Thymus (tissue), 11 donors: ENCODE measurements around the gene FCMR. TPM values are rescaled to one million over a fixed set of nuclear protein-coding genes. Genes with fewer than 3 reads are reported as not detected.

Experiments used
- DNase-seq, 9 donors: peaks; one replicate each; pipeline ENCODE4 v3.0.0-alpha.2; 2013; ENCODE audit warnings: low spot score in 9 of 9, low read depth in 6 of 9, missing footprints in 1 of 9
- H3K27ac ChIP-seq, 2 donors: one replicate each; pipeline ENCODE4 v1.5.1; 2013; ENCODE audit warnings: control low read depth in 1 of 2, low read depth in 1 of 2, low read length in 1 of 2, mild to moderate bottlenecking in 1 of 2, moderate library complexity in 1 of 2
- H3K27me3 ChIP-seq, 2 donors: one replicate each; pipeline ENCODE4 v1.5.1; 2013; ENCODE audit warnings: low read length in 1 of 2; ENCODE audit not compliant: control insufficient read depth in 2 of 2, insufficient read depth in 1 of 2
- H3K36me3 ChIP-seq, 2 donors: one replicate each; pipeline ENCODE4 v1.5.1; 2013; ENCODE audit warnings: low read length in 1 of 2, mild to moderate bottlenecking in 1 of 2, moderate library complexity in 1 of 2; ENCODE audit not compliant: control insufficient read depth in 2 of 2, insufficient read depth in 2 of 2
- H3K4me1 ChIP-seq, 2 donors: one replicate each; pipeline ENCODE4 v1.5.1; 2013; ENCODE audit warnings: low read length in 2 of 2; ENCODE audit not compliant: control insufficient read depth in 2 of 2, insufficient read depth in 2 of 2
- H3K4me3 ChIP-seq, 2 donors: one replicate each; pipeline ENCODE4 v1.5.1; 2013; ENCODE audit warnings: low read length in 2 of 2, control low read depth in 1 of 2, mild to moderate bottlenecking in 1 of 2
- H3K9me3 ChIP-seq, 2 donors: one replicate each; pipeline ENCODE4 v1.5.1; 2013; ENCODE audit warnings: low read length in 1 of 2, mild to moderate bottlenecking in 1 of 2; ENCODE audit not compliant: control insufficient read depth in 2 of 2, insufficient read depth in 1 of 2
- WGBS: extraction: QIAGEN DNeasy Blood & Tissue Kit; methylation state at CpG from one replicate; pipeline ENCODE4 v1.1.7; 2013; 5-methylcytosine and 5-hydroxymethylcytosine counted together
- polyA plus RNA-seq: library from polyadenylated mRNA; stranded (reverse); fragments of 200-250 nt; gene quantifications from one replicate; pipeline ENCODE4 v1.2.3, GENCODE V29; 2013
- total RNA-seq: library from RNA; stranded (reverse); fragments of 120-200 nt; gene quantifications from one replicate; pipeline ENCODE4 v1.2.4, GENCODE V29; 2013
- donor health status: healthy.

Gene FCMR
- total and polyA plus RNA-seq, 2 donors: 38.9 to 59.0 TPM

DNA sequence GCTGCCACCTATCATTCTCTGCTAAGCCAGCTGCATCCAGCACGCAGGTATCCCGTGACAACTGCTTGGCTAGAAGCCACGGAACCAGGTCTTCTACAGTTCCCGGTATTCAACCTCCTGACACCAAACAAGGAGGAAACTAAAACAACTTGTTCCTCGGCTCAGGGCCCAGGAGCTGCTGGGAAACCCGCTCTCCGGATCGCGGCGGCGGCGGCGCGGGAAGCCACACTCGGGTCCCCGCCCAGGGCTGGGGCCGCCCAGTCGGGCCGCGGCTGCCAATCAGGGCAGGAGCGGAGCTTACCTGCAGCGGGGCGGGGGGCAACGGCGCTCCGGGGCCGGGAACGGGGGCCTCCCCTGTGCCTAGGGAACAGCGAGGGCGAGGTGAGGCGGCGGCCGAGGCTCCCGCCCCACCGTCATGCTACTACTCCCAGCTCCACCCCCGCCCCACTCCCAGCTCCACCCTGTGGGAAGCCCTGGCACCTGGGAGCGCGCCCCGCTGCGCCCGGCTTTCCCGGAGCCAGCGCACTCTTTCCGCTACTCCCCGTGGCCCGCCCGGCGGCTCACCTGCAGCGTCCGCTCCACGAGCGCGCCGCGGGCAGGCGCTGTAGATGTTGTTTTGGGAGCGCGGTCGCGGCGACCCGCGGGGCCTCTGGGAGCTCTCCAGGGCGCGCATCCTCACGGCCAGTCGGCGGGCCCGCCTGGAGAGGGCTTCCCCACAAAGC lies 12.4 kb downstream of the FCMR start:
- 2% methylated on average over 69 of the region's 69 CpGs for WGBS
- Histone ChIP-seq H3K4me1 (peaks cover 26 to 39% of the 10 kb centered on the region in 2 donors), H3K36me3 (peaks cover 32 to 48% of the 10 kb centered on the region in 2 donors), H3K27ac (peak overlapping the region in 1 of 2 donors; percentile 64), H3K4me3 (peak overlapping the region; percentile 19 to 50), H3K27me3 (peaks cover 2 to 22% of the 10 kb centered on the region in 2 donors), H3K9me3 (no peaks in the 10 kb centered on the region)
- peak in 3 of 9 donors; percentile 39 to 66 (median 41) for DNase-seq

DNA sequence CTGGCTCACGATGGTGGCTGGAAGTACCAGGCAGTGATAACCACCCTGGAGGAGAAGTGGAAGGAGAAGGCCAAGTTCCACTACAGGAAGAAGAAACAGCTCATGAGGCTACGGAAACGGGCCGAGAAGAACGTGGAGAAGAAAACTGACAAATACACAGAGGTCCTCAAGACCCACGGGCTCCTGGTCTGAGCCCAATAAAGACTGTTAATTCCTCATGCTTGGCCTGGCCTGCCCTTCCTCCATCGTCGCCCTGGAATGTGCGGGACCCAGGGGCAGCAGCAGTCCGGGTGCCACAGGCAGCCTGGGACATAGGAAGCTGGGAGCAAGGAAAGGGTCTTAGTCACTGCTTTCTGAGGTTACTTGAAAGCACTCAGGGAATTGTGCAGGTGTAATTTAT lies 13.7 kb downstream of the FCMR start:
- Histone ChIP-seq H3K4me1 (peaks cover 26 to 39% of the 10 kb centered on the region in 2 donors), H3K4me3 (no peak overlapping the region), H3K27me3 (peaks cover 2 to 22% of the 10 kb centered on the region in 2 donors), H3K27ac (no peak overlapping the region), H3K9me3 (no peaks in the 10 kb centered on the region), H3K36me3 (peaks cover 36 to 48% of the 10 kb centered on the region in 2 donors)
- 97% methylated on average over 10 of the region's 10 CpGs for WGBS
- no peak for DNase-seq

DNA sequence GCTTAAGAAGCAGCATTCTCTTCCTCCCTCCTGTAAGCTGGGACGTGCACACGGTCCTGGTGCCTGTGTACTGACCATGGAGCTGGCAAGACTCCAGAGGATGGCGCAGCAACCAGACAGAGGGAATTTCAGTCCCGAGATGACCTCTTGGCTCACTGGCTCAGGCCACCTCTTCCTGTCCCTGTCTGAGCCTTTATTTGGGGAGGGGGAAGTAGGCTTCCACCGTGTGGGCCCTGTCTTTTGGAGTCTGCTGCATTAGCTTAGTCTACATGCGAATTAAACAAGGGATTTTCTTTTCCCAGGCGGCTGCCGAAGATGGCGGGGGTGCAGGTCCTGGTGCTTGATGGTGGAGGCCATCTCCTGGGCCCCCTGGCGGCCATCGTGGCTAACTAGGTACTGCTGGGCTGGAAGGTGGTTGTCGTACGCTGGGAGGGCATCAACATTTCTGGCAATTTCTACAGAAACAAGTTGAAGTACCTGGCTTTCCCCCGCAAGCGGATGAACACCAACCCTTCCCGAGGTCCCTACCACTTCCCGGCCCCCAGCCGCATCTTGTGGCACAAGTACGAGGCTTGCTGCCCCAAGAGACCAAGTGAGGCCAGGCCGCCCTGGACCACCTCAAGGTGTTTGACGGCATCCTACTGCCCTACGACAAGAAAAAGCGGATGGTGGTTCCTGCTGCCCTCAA lies 14.3 kb downstream of the FCMR start:
- no peak for DNase-seq
- WGBS: 98% methylated on average over 23 of the region's 23 CpGs

DNA sequence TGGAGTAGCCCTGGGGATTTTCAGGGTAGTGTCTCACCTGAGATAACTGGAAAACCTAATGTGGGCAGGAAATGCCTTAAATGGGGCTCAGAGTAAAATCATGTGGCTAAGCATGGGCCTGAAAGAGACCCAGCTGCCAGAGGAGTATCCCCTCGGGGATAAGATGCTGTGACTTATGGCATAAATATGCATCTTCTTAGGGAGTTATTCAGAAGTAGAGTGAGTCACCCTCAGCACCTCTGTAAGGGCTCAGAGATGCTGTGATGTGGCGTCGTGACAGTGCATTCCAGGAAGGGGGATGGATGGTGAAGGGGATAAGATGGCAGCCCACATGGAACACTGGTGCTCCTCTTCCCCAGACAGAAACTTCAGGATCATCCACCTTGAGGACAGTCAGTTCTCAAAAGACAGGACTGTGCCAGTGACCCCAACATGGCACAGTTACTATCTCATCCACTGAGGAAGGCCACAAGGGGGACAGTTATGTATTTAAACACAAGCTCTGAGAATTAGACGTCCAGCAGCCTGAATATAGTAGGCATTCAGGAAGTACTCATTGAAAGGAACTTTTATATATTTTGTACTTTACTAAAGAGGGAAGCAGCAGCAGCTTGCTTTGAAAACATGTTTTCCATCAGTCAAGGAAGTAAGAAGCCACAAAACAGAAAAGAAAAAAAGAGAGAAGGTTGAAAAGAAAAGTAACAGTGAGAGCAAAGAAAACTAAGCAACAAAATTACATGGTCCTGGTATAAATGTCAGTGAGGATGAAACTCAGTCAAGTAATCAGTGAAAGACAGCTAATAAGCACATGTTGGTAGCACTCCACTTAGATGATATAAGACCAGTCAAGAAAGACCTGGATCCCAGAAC lies 16.2 kb downstream of the FCMR start:
- Histone ChIP-seq H3K27ac (peak overlapping the region; percentile 60 to 70), H3K27me3 (peaks cover 2 to 18% of the 10 kb centered on the region in 2 donors), H3K4me1 (peaks cover 26 to 33% of the 10 kb centered on the region in 2 donors), H3K36me3 (peaks cover 28 to 32% of the 10 kb centered on the region in 2 donors), H3K9me3 (no peaks in the 10 kb centered on the region), H3K4me3 (no peak overlapping the region)
- WGBS: 65% methylated on average over 4 of the region's 4 CpGs
- DNase-seq: peak in 1 of 9 donors; percentile 50

More for the DNA sequence above, 14.3 kb downstream of the FCMR start:
- Histone ChIP-seq H3K36me3 (peaks cover 38 to 44% of the 10 kb centered on the region in 2 donors), H3K4me1 (peaks cover 26 to 35% of the 10 kb centered on the region in 2 donors), H3K9me3 (no peaks in the 10 kb centered on the region), H3K27ac (no peak overlapping the region), H3K27me3 (peaks cover 2 to 22% of the 10 kb centered on the region in 2 donors), H3K4me3 (no peak overlapping the region)

DNA sequence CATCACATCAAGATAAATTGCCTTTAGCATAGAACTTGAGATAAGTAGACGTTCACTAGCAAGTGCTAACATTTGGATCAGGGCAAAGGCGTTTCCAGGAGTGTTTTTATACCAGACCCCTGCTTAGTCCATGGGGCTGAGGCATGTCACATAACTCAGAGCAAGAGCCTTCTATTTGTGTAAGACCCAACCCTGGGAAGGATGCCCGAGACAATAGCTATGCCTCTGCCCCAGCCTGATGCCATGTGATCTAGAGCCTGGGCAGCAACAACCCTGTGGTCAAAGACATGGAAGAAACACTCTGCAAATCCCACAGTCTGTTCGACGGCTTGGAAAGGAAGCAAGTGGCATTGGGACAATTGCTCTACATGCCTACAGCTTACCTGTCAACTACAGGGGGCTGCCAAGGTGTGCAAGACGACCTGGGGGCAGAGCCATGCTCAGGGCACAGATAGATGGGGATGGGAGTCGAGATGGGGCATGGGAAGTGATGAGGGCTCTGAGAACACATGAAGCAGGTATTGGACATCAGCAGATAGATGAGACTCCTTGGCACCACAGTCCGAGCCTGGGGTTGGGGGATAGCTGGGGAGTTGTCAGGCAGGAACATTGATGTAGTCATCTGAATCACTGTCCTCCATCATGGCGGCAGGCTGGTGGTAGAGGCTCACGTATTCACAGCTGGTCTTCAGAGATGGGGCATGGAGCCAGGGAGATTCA lies 17.2 kb downstream of the FCMR start:
- Histone ChIP-seq H3K4me3 (no peak overlapping the region), H3K4me1 (peaks cover 21 to 27% of the 10 kb centered on the region in 2 donors), H3K27me3 (peaks cover 0 to 10% of the 10 kb centered on the region in 2 donors), H3K27ac (no peak overlapping the region), H3K36me3 (peaks cover 25 to 32% of the 10 kb centered on the region in 2 donors), H3K9me3 (no peaks in the 10 kb centered on the region)
- 98% methylated on average over 10 of the region's 10 CpGs for WGBS
- DNase-seq: no peak

- Histone ChIP-seq H3K27me3 (peaks cover 0 to 1% of the 10 kb centered on the region in 2 donors), H3K4me1 (peaks cover 17 to 22% of the 10 kb centered on the region in 2 donors), H3K9me3 (no peaks in the 10 kb centered on the region), H3K4me3 (no peak overlapping the region), H3K27ac (no peak overlapping the region), H3K36me3 (peaks cover 25 to 32% of the 10 kb centered on the region in 2 donors)
- DNase-seq: no peak
- WGBS: 96% methylated on average over 2 of the region's 2 CpGs
These were observed 18.1 kb downstream of the FCMR start for GRCh38 chr1:206903687-206904086.

GRCh38 chr1:206902702-206903101 lies 19.0 kb downstream of the FCMR start:
- Histone ChIP-seq H3K36me3 (peaks cover 25 to 29% of the 10 kb centered on the region in 2 donors), H3K4me3 (no peak overlapping the region), H3K4me1 (peaks cover 17 to 21% of the 10 kb centered on the region in 2 donors), H3K27ac (no peak overlapping the region), H3K9me3 (no peaks in the 10 kb centered on the region), H3K27me3 (no peaks in the 10 kb centered on the region)
- no peak for DNase-seq
- WGBS: 100% methylated on average over 1 of the region's 1 CpG

DNA sequence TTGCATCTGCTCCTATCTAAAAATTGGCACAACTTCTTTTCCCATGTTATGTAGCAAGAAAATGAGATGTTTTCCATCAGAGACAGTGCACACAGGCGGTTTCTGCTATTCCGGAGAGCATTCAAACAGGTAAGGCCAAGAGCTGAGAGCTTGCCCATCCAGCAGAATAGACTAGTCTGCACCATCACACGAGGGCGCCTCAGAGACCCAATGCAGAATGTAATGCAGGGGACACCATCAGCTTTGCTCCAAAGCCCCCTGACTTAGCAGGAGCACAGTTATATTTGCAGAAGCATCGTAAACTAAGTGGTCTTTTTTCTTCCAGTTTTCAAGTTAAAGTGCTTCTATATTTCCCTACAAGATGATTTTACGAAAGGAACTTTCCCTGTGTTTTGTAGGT lies 19.8 kb downstream of the FCMR start:
- no peak overlapping the region for H3K27ac ChIP-seq
- 96% methylated on average over 6 of the region's 6 CpGs for WGBS
- H3K36me3 ChIP-seq: peaks cover 18 to 22% of the 10 kb centered on the region in 2 donors
- no peaks in the 10 kb centered on the region for H3K27me3 ChIP-seq
- DNase-seq: no peak
- no peak overlapping the region for H3K4me3 ChIP-seq
- no peaks in the 10 kb centered on the region for H3K9me3 ChIP-seq
- H3K4me1 ChIP-seq: peaks cover 14 to 15% of the 10 kb centered on the region in 2 donors
